Measurements from ENCODE around the gene ASIC3. TPM values are rescaled to one million over a fixed set of nuclear protein-coding genes. Genes with fewer than 3 reads are reported as not detected.

ASIC3 gene
- total RNA-seq, 1 donor from 2014 or later: under 0.01 TPM

DNA sequence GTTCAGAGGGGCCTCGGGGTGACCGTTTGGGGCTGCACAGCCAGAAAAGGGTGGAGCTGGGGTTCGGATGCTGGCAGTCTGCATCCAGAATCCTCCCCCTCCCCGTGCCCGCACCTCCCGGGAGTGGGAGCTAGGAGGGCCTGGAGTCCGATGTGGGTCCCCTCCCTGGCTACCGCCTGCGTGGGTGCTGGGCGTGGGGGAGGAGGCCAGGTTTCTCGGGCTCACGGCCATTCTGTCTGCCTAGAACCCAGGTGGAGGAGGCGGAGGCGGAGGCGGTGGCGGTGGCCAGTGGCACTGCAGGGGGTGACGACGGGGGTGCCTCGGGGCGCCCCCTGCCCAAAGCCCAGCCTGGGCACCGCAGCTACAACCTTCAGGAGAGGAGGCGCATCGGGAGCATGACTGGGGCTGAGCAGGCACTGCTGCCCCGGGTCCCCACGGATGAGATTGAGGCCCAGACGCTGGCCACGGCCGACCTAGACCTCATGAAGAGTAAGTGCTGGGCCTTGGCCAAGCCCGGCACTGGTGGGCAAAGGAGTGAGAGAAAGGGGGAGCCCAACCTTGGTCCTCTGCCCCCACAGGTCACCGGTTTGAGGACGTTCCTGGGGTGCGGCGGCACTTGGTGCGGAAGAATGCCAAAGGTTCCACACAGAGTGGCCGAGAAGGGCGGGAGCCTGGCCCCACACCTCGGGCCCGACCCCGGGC, 18.1 kb downstream of the ASIC3 start:
- TF ChIP-seq, protein P1, sequence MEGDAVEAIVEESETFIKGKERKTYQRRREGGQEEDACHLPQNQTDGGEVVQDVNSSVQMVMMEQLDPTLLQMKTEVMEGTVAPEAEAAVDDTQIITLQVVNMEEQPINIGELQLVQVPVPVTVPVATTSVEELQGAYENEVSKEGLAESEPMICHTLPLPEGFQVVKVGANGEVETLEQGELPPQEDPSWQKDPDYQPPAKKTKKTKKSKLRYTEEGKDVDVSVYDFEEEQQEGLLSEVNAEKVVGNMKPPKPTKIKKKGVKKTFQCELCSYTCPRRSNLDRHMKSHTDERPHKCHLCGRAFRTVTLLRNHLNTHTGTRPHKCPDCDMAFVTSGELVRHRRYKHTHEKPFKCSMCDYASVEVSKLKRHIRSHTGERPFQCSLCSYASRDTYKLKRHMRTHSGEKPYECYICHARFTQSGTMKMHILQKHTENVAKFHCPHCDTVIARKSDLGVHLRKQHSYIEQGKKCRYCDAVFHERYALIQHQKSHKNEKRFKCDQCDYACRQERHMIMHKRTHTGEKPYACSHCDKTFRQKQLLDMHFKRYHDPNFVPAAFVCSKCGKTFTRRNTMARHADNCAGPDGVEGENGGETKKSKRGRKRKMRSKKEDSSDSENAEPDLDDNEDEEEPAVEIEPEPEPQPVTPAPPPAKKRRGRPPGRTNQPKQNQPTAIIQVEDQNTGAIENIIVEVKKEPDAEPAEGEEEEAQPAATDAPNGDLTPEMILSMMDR (IDR thresholded peaks at IDR 0.05; ENCODE audit: insufficient read depth, low read length, severe bottlenecking): no peak
- no peak for FAIRE-seq
- no peaks in the 10 kb centered on the region for H3K27me3 ChIP-seq (ENCODE audit: control insufficient read depth, insufficient read depth, low read length)

DNA sequence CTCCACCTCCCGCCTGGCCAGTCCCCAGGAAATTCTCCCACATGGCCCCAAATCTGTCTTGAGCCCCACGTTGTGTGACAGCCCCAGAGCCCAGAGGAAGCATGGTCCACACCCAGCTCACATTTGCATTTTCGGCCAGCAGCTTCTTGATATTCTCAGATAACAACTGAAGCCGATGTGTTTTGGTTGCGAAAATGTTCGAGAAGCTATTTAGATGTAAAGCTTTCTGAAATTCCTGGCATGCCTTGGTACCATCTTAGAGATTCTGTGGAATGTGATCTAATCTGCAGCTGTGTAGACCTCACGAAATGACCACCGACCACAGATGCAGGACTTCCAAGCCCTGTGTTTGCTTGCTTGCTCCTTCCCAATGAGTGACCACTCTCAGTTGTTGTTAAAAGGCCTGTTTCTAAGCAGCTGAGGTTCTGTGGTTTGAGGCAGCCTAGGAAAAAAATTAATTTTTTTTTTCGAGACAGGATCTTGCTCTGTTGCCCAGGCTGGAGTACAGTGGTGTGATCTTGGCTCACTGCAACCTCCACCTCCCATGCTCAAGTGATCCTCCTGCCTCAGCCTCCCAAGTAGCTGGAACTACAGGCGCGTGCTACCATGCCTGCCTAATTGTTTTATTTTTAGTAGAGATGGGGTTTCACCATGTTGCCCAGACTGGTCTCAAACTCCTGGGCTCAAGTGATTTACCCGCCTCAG, 19.9 kb downstream of the ASIC3 start:
- peaks cover 39% of the 10 kb centered on the region for H3K36me3 ChIP-seq (ENCODE audit: control insufficient read depth, insufficient read depth, low read length)
- TF ChIP-seq, protein P1 (IDR thresholded peaks at IDR 0.05; ENCODE audit: insufficient read depth, low read length, severe bottlenecking): no peak
- FAIRE-seq: no peak

More for the DNA sequence above, 18.1 kb downstream of the ASIC3 start:
- DNase-seq (ENCODE audit: low read depth): no peak
- Histone ChIP-seq H3K4me3 (ENCODE audit: low read depth, low read length) (no peak overlapping the region), H3K36me3 (ENCODE audit: control insufficient read depth, insufficient read depth, low read length) (peaks cover 39% of the 10 kb centered on the region)

DNA sequence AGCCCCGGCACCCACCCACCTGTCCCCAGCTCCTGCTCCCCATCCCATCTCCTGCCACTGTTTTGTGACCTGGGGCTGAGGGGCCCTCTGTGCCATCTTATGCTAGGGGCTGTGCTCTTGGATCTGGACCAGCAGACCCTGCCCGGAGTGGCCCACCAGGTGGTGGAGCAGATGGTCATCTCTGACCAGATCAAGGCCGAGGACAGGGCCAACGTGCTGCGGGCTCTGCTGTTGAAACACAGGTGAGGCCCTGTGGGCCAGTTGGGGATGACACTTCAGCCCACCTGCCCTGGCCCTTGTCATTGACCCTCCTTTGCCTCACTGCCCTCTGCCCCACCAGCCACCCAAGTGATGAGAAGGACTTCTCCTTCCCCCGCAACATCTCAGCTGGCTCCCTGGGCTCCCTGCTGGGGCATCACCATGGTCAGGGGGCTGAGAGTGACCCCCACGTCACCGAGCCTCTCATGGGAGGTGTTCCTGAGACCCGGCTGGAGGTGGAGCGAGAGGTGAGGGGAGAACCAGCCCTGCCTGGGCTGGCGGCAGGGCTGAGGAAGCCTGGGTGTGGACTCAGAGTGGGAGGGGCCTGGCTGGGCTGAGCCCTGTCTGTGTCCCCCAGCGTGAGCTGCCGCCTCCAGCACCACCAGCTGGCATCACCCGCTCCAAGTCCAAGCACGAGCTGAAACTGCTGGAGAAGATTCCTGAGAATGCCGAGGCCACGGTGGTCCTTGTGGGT, 21.7 kb downstream of the ASIC3 start:
- FAIRE-seq: no peak
- DNase-seq (ENCODE audit: low read depth): no peak
- Histone ChIP-seq H3K36me3 (ENCODE audit: control insufficient read depth, insufficient read depth, low read length) (peaks cover 44% of the 10 kb centered on the region), H3K4me3 (ENCODE audit: low read depth, low read length) (no peak overlapping the region), H3K27me3 (ENCODE audit: control insufficient read depth, insufficient read depth, low read length) (no peaks in the 10 kb centered on the region)
- TF ChIP-seq, protein P1 (IDR thresholded peaks at IDR 0.05; ENCODE audit: insufficient read depth, low read length, severe bottlenecking): no peak

More for the DNA sequence above, 19.9 kb downstream of the ASIC3 start:
- DNase-seq (ENCODE audit: low read depth): no peak
- Histone ChIP-seq H3K27me3 (ENCODE audit: control insufficient read depth, insufficient read depth, low read length) (no peaks in the 10 kb centered on the region), H3K4me3 (ENCODE audit: low read depth, low read length) (no peak overlapping the region)

DNA sequence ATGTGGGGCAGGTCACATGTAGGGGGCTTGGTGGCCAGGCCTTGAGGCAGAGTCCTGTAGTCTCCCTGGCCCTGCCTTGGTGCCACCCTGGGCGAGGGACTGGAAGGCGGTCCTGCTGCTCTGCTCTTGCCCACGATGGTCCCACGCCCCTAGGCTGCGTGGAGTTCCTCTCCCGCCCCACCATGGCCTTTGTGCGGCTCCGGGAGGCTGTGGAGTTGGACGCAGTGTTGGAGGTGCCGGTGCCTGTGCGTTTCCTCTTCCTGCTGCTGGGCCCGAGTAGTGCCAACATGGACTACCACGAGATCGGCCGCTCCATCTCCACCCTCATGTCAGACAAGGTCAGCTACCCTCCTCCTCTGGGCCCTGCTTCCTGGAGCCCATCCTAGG, 22.2 kb downstream of the ASIC3 start:
- Histone ChIP-seq H3K27me3 (ENCODE audit: control insufficient read depth, insufficient read depth, low read length) (no peaks in the 10 kb centered on the region), H3K36me3 (ENCODE audit: control insufficient read depth, insufficient read depth, low read length) (peaks cover 45% of the 10 kb centered on the region), H3K4me3 (ENCODE audit: low read depth, low read length) (no peak overlapping the region)
- FAIRE-seq (no peak), DNase-seq (ENCODE audit: low read depth) (no peak)
- TF ChIP-seq, protein P1 (IDR thresholded peaks at IDR 0.05; ENCODE audit: insufficient read depth, low read length, severe bottlenecking): no peak

DNA sequence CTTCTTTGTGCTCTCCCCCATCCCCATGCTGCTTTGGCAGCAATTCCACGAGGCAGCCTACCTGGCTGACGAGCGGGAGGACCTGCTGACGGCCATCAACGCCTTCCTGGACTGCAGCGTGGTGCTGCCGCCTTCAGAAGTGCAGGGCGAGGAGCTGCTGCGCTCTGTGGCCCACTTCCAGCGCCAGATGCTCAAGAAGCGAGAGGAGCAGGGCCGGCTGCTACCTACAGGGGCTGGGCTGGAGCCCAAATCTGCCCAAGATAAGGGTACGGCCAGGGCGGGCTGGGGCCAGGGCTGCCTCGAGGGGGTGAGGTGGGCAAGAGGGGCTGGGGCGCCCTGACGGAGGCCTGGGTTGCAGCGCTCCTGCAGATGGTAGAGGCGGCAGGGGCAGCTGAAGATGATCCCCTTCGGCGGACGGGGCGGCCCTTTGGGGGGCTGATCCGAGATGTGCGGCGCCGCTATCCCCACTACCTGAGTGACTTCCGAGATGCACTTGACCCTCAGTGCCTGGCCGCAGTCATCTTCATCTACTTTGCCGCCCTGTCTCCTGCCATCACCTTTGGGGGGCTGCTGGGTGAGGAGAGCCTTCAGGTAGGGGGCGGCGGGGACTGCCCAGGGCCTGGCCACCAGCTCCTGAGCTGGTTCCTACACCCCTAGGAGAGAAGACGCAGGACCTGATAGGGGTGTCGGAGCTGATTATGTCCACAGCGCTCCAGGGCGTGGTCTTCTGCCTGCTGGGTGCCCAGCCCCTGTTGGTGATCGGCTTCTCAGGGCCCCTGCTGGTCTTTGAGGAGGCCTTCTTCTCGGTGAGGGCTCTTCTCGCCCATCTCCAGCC, 22.9 kb downstream of the ASIC3 start:
- no peak for DNase-seq (ENCODE audit: low read depth)
- FAIRE-seq: no peak
- Histone ChIP-seq H3K27me3 (ENCODE audit: control insufficient read depth, insufficient read depth, low read length) (no peaks in the 10 kb centered on the region), H3K36me3 (ENCODE audit: control insufficient read depth, insufficient read depth, low read length) (peaks cover 45% of the 10 kb centered on the region), H3K4me3 (ENCODE audit: low read depth, low read length) (no peak overlapping the region)
- TF ChIP-seq, protein P1 (IDR thresholded peaks at IDR 0.05; ENCODE audit: insufficient read depth, low read length, severe bottlenecking): no peak
